K562 (cell line): ENCODE data around the gene CCDC137. TPM values are rescaled to one million over a fixed set of nuclear protein-coding genes. Genes with fewer than 3 reads are reported as not detected.

Experiments
- ETV5 ChIP-seq: sonication (generic); formaldehyde crosslinking; IDR thresholded peaks from 2 replicates; pipeline ENCODE4 v1.4.0; 2020; ENCODE audit warnings: low read depth, mild to moderate bottlenecking, missing genetic modification reagents
- FOXK1 ChIP-seq: sonication (generic); formaldehyde crosslinking; IDR thresholded peaks from 2 replicates; pipeline ENCODE4 v1.8.0; 2022; ENCODE audit warnings: missing genetic modification reagents, mild to moderate bottlenecking, borderline replicate concordance
- HMG20A ChIP-seq: fragments of 450-650 bp; formaldehyde crosslinking; conservative IDR thresholded peaks from 2 replicates; pipeline ENCODE4 v1.4.0; 2020; ENCODE audit warnings: mild to moderate bottlenecking, mixed read lengths
- HNRNPH1 ChIP-seq: fragments of 200-400 bp; formaldehyde crosslinking; optimal IDR thresholded peaks from 2 replicates; pipeline ENCODE3; 2017; ENCODE audit warnings: low read depth, mild to moderate bottlenecking, low read length, moderate library complexity
- HNRNPK ChIP-seq: fragments of 200-400 bp; formaldehyde crosslinking; IDR thresholded peaks from one replicate; pipeline ENCODE4 v1.6.1; 2018; ENCODE audit warnings: mild to moderate bottlenecking, low read depth, low read length; ENCODE audit not compliant: poor library complexity, severe bottlenecking
- MIER1 ChIP-seq: fragments of 450-650 bp; IDR thresholded peaks from 2 replicates; pipeline ENCODE4 v1.6.1; 2016; ENCODE audit warnings: antibody characterized with exemption, mild to moderate bottlenecking, low read depth
- MTA1 ChIP-seq: fragments of 450-650 bp; IDR thresholded peaks from 2 replicates; pipeline ENCODE4 v1.6.1; 2017; ENCODE audit warnings: borderline replicate concordance
- MYNN ChIP-seq, 2 experiments: sonication (generic); formaldehyde crosslinking in 1 of 2; IDR thresholded peaks; 2 replicates each; pipeline versions ENCODE4 v1.5.0 to v1.6.1; 2016 to 2020; ENCODE audit warnings: antibody characterized with exemption in 1 of 2, missing genetic modification reagents in 1 of 2
- RFX7 ChIP-seq: fragments of 250-450 bp; sonication (Bioruptor Pico); IDR thresholded peaks from 2 replicates; pipeline ENCODE4 v1.5.1; 2021; ENCODE audit warnings: mild to moderate bottlenecking
- STAG1 ChIP-seq: sonication (generic); formaldehyde crosslinking; IDR thresholded peaks from 2 replicates; pipeline ENCODE4 v1.5.0; 2020; ENCODE audit warnings: missing genetic modification reagents, borderline replicate concordance
- TAF15 ChIP-seq: fragments of 200-400 bp; formaldehyde crosslinking; IDR thresholded peaks from 2 replicates; pipeline ENCODE4 v1.6.1; 2017; ENCODE audit warnings: mild to moderate bottlenecking, low read depth, low read length, moderate library complexity
- ZC3H4 ChIP-seq: sonication (generic); formaldehyde crosslinking; IDR thresholded peaks from 2 replicates; pipeline ENCODE4 v1.9.0; 2021; ENCODE audit warnings: missing genetic modification reagents, borderline replicate concordance
- ZFPM2 ChIP-seq: fragments of 250-450 bp; sonication (Bioruptor Pico); IDR thresholded peaks from 2 replicates; pipeline ENCODE4 v1.5.1; 2022; ENCODE audit warnings: mild to moderate bottlenecking
- ZNF134 ChIP-seq: fragments of 250-450 bp; sonication (Bioruptor Pico); conservative IDR thresholded peaks from 2 replicates; pipeline ENCODE4 v1.4.0; 2020
- ZNF140 ChIP-seq: fragments of 250-450 bp; sonication (Bioruptor Pico); IDR thresholded peaks from 2 replicates; pipeline ENCODE4 v1.8.0; 2021; ENCODE audit warnings: moderate library complexity, mild to moderate bottlenecking, inconsistent platforms
- ZNF217 ChIP-seq: sonication (generic); formaldehyde crosslinking; IDR thresholded peaks from 2 replicates; pipeline ENCODE4 v1.8.0; 2022; ENCODE audit warnings: mild to moderate bottlenecking, missing genetic modification reagents
- ZNF778 ChIP-seq: fragments of 450-650 bp; formaldehyde crosslinking; IDR thresholded peaks from 2 replicates; pipeline ENCODE4 v1.4.0; 2020; ENCODE audit warnings: mild to moderate bottlenecking, moderate library complexity
- polyA plus RNA-seq, 8 experiments: library from polyadenylated mRNA; depleted of rRNA in 4 of 8; stranded (reverse) in 5 of 8; unstranded in 3 of 8; fragments of >200 nt; fragmentation: Nextera tagmentation in 2 of 8; fragmentation: Illumina TruSeq in 1 of 8; extraction: Ambion mirVana in 2 of 8; extraction: Trizol in 1 of 8; gene quantifications; 2 replicates each; pipeline versions ENCODE4 v1.2.1 to v1.2.3, GENCODE V29; 2011 to 2014; ENCODE audit warnings: inconsistent platforms in 1 of 8, missing spikeins in 1 of 8
- total RNA-seq, 7 experiments: library from RNA; depleted of rRNA in 6 of 7; stranded (reverse); fragments of >200 nt in 6 of 7; fragmentation: Illumina TruSeq in 2 of 7; extraction: Trizol in 2 of 7; gene quantifications; 2 replicates each; pipeline versions ENCODE4 v1.2.1 to v1.2.3, GENCODE V29; 2011 to 2021; ENCODE audit warnings: low replicate concordance in 1 of 7
- TF ChIP-seq, protein P1 (sequence below): sonication (generic); formaldehyde crosslinking; IDR thresholded peaks from 2 replicates; pipeline ENCODE4 v1.8.1; 2023; ENCODE audit warnings: mild to moderate bottlenecking, missing genetic modification reagents
- TF ChIP-seq, protein P2 (sequence below): IDR thresholded peaks from 3 replicates; pipeline ENCODE4 v1.6.1; 2011; ENCODE audit warnings: borderline replicate concordance, mild to moderate bottlenecking, moderate library complexity; ENCODE audit not compliant: insufficient read length; ENCODE audit errors: extremely low read depth
- TF ChIP-seq, protein P3 (sequence below): fragments of 250-450 bp; sonication (Bioruptor Pico); IDR thresholded peaks from 2 replicates; pipeline ENCODE4 v1.6.1; 2021; ENCODE audit warnings: mild to moderate bottlenecking
- TF ChIP-seq, protein P4 (sequence below): IDR thresholded peaks from 2 replicates; pipeline ENCODE4 v1.6.1; 2011; ENCODE audit not compliant: insufficient read length; ENCODE audit errors: extremely low read depth
- TF ChIP-seq, protein P5 (sequence below): fragments of 250-450 bp; sonication (Bioruptor Pico); IDR thresholded peaks from 2 replicates; pipeline ENCODE4 v1.5.1; 2021; ENCODE audit warnings: mild to moderate bottlenecking

The CCDC137 gene
- total and polyA plus RNA-seq, 9 of the 15 experiments (the other 6 are each of a cell fraction or from before 2014, with no cell fraction given), result 2.3 to 68.1 (median 38.3) TPM

DNA sequence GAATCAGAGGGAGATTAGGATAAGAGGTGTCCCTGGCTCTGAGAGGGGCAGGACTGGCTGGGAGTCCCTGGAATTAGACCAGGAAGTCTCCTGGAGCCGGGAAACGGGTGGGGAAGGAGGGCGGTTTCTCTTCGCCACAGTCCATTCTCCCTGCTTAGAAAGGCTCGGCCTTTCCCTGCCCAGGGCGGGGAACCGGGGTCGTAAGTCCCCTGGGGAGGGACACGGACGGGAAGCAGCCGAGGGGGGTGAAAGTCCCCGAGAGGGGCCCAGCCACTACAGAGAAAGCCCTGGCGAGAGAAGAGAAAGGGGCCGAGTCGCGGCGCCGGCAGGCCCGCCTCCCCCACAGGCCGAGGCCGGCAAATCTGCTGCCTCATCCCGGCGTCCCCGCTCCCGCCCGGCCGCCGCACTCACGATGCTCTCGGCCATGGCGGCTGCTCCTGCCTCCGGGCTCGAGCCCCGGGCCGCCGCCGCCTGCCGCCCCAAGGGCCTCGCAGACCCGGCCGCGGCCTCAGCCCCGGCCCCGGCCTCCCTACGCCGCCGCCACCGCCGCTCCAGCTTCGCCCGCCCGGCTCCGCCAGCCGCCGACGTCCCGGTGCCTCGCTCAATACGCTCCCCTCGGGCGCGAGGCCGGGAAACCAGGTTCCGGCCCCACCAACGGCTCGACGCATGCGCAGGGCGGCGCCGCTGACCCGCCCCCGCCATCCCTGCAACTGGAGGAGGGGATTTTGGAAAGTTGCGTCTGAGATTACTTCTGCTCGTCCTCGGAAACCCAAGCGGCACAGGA lies 29.8 kb upstream of the CCDC137 start, which contains the start of the genes NPLOC4 and TSPAN10 (continued):
- TF ChIP-seq, protein P1, sequence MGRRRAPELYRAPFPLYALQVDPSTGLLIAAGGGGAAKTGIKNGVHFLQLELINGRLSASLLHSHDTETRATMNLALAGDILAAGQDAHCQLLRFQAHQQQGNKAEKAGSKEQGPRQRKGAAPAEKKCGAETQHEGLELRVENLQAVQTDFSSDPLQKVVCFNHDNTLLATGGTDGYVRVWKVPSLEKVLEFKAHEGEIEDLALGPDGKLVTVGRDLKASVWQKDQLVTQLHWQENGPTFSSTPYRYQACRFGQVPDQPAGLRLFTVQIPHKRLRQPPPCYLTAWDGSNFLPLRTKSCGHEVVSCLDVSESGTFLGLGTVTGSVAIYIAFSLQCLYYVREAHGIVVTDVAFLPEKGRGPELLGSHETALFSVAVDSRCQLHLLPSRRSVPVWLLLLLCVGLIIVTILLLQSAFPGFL, result no peak
- TF ChIP-seq ETV5 (CRISPR knock-in tag) (no peak), ZNF140 (CRISPR knock-in tag) (no peak), ZNF217 (CRISPR knock-in tag) (no peak), FOXK1 (CRISPR knock-in tag) (no peak), ZC3H4 (no peak), TAF15 (no peak), ZNF134 (CRISPR knock-in tag) (no peak), ZNF778 (CRISPR knock-in tag) (no peak), HNRNPH1 (no peak), ZFPM2 (no peak), MIER1 (no peak), MYNN (IDR thresholded peaks at IDR 0.05) (no peak), MYNN (CRISPR knock-in tag; IDR thresholded peaks at IDR 0.05) (no peak), STAG1 (CRISPR knock-in tag) (no peak; the same call in 1 of the 2 replicates), HMG20A (CRISPR knock-in tag) (no peak), HNRNPK (no peak), RFX7 (CRISPR knock-in tag) (no peak), MTA1 (no peak)
- TF ChIP-seq, protein P2, sequence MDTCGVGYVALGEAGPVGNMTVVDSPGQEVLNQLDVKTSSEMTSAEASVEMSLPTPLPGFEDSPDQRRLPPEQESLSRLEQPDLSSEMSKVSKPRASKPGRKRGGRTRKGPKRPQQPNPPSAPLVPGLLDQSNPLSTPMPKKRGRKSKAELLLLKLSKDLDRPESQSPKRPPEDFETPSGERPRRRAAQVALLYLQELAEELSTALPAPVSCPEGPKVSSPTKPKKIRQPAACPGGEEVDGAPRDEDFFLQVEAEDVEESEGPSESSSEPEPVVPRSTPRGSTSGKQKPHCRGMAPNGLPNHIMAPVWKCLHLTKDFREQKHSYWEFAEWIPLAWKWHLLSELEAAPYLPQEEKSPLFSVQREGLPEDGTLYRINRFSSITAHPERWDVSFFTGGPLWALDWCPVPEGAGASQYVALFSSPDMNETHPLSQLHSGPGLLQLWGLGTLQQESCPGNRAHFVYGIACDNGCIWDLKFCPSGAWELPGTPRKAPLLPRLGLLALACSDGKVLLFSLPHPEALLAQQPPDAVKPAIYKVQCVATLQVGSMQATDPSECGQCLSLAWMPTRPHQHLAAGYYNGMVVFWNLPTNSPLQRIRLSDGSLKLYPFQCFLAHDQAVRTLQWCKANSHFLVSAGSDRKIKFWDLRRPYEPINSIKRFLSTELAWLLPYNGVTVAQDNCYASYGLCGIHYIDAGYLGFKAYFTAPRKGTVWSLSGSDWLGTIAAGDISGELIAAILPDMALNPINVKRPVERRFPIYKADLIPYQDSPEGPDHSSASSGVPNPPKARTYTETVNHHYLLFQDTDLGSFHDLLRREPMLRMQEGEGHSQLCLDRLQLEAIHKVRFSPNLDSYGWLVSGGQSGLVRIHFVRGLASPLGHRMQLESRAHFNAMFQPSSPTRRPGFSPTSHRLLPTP, result no peak
- TF ChIP-seq, protein P3, sequence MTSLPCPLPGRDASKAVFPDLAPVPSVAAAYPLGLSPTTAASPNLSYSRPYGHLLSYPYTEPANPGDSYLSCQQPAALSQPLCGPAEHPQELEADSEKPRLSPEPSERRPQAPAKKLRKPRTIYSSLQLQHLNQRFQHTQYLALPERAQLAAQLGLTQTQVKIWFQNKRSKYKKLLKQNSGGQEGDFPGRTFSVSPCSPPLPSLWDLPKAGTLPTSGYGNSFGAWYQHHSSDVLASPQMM, result no peak
- TF ChIP-seq, protein P4, sequence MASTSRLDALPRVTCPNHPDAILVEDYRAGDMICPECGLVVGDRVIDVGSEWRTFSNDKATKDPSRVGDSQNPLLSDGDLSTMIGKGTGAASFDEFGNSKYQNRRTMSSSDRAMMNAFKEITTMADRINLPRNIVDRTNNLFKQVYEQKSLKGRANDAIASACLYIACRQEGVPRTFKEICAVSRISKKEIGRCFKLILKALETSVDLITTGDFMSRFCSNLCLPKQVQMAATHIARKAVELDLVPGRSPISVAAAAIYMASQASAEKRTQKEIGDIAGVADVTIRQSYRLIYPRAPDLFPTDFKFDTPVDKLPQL, result no peak
- TF ChIP-seq, protein P5, sequence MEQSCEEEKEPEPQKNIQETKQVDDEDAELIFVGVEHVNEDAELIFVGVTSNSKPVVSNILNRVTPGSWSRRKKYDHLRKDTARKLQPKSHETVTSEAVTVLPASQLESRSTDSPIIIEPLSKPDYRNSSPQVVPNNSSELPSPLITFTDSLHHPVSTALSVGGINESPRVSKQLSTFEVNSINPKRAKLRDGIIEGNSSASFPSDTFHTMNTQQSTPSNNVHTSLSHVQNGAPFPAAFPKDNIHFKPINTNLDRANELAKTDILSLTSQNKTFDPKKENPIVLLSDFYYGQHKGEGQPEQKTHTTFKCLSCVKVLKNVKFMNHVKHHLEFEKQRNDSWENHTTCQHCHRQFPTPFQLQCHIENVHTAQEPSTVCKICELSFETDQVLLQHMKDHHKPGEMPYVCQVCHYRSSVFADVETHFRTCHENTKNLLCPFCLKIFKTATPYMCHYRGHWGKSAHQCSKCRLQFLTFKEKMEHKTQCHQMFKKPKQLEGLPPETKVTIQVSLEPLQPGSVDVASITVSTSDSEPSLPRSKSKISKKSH (CRISPR knock-in tag), result no peak
